Kidney (tissue), 14 donors: ENCODE results near the gene PLEKHM1. TPM values are rescaled to one million over a fixed set of nuclear protein-coding genes. Genes with fewer than 3 reads are reported as not detected.
A peak's percentile ranks its signal among the peaks of the same experiment; 100 is the strongest.

Experiments used
- DNase-seq, 5 donors: peaks; one replicate each; pipeline ENCODE4 v3.0.0-alpha.2; 2013 to 2020
- FAIRE-seq: peaks from 2 replicates; lab custom pipeline; 2012; peaks lifted over from hg19 to GRCh38; lab: Jason Lieb, UNC
- H3K27ac ChIP-seq, 2 donors: one replicate each; pipeline ENCODE4 v1.7.0; 2013; ENCODE audit warnings: low read depth in 2 of 2, low read length in 2 of 2, inconsistent platforms in 1 of 2
- H3K27me3 ChIP-seq: one replicate; pipeline ENCODE4 v1.7.1; 2013; ENCODE audit warnings: low read length, inconsistent platforms; ENCODE audit not compliant: control insufficient read depth, insufficient read depth
- H3K36me3 ChIP-seq, 3 donors: one replicate each; pipeline versions ENCODE4 v1.7.0 to v1.7.1; 2013; ENCODE audit warnings: low read length in 3 of 3, control low read depth in 1 of 3, inconsistent platforms in 1 of 3; ENCODE audit not compliant: insufficient read depth in 3 of 3, control insufficient read depth in 2 of 3
- H3K4me1 ChIP-seq, 3 donors: one replicate each; pipeline versions ENCODE4 v1.7.0 to v1.7.1; 2013; ENCODE audit warnings: low read length in 3 of 3, inconsistent platforms in 1 of 3, low read depth in 1 of 3; ENCODE audit not compliant: control insufficient read depth in 2 of 3, insufficient read depth in 2 of 3
- H3K4me3 ChIP-seq, 3 donors: one replicate each; pipeline versions ENCODE4 v1.7.0 to v1.8.1; 2013; ENCODE audit warnings: low read length in 3 of 3, control low read depth in 1 of 3, inconsistent platforms in 1 of 3
- H3K9ac ChIP-seq, 3 donors: one replicate each; pipeline versions ENCODE4 v1.7.0 to v1.7.1; 2013; ENCODE audit warnings: low read length in 3 of 3, control low read depth in 1 of 3, inconsistent platforms in 1 of 3
- H3K9me3 ChIP-seq, 3 donors: one replicate each; pipeline versions ENCODE4 v1.7.0 to v1.7.1; 2013; ENCODE audit warnings: low read length in 3 of 3, control low read depth in 1 of 3, inconsistent platforms in 1 of 3; ENCODE audit not compliant: control insufficient read depth in 2 of 3, insufficient read depth in 1 of 3
- CTCF ChIP-seq: IDR thresholded peaks from 3 replicates; pipeline ENCODE4 v1.5.1; 2012; ENCODE audit warnings: mild to moderate bottlenecking, moderate library complexity, borderline replicate concordance; ENCODE audit not compliant: insufficient read depth; ENCODE audit errors: extremely low read depth
- intact Hi-C: fragments of 100-400 bp; cut with DNase I; formaldehyde crosslinking; loops from one replicate; pipeline ENCODE4 v1.11.1; 2022
- polyA plus RNA-seq: library from polyadenylated mRNA; stranded (reverse); fragments of 350-450 nt; fragmentation: Illumina TruSeq; extraction: RNeasy Lipid Tissue Mini Kit (QIAGEN cat#74804); gene quantifications from one replicate; pipeline ENCODE4 v1.2.3, GENCODE V29; 2014; ENCODE audit warnings: low read depth, low replicate concordance; ENCODE audit not compliant: insufficient read depth
- total RNA-seq: library from RNA; stranded (reverse); fragmentation: NEBNext Ultra II Directional; extraction: Animal tissue kit (Norgen Biotek cat#: 25700); gene quantifications from one replicate; pipeline ENCODE4 v1.2.1, GENCODE V29; 2021
- donor health status: control.
- donor health status: control.
- donor health status: control.
- donor health status: control.
- donor health status: control.
- donor health status: DM: yes; HTN: yes; CAD: no.
- donor health status: Normal renal cell carcinoma (clear cell type).

The PLEKHM1 gene
- total and polyA plus RNA-seq, 2 donors from 2014 or later, result 13.3 to 46.6 TPM

GRCh38 chr17:45403906-45404490, 86.5 kb downstream of the PLEKHM1 start:
- TF ChIP-seq CTCF, result no peak
- intact Hi-C loops, result no loop called here
- Histone ChIP-seq H3K36me3 (peaks cover 0 to 19% (median 5%) of the 10 kb centered on the region in 3 donors), H3K9ac (no peak overlapping the region), H3K27me3 (no peaks in the 10 kb centered on the region), H3K4me3 (no peak overlapping the region), H3K27ac (no peak overlapping the region), H3K4me1 (peaks cover 0 to 9% (median 8%) of the 10 kb centered on the region in 3 donors), H3K9me3 (no peaks in the 10 kb centered on the region)
- peak in 1 of 5 donors; percentile 37 for DNase-seq
- FAIRE-seq, result no peak

DNA sequence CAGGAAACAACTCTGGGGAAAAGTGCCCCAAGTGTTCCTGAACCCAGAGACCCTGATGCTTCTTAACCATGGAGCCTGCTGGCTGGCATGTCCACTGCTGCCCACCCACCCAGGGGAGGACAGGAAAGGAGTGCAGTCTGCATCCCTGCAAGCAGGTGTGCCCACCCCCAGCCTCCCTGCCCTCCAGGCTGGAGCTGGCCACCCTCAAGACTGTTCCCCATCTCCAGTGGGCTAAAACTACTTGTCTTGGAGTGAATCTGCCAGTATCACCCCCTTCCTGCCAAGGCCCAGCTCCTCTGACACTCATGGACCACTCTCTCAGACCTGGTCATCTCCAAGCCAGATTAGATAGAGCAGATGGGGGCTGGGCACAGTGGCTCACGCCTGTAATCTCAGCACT, 87.6 kb downstream of the PLEKHM1 start:
- H3K36me3 ChIP-seq, result peaks cover 0 to 22% (median 5%) of the 10 kb centered on the region in 3 donors
- no peaks in the 10 kb centered on the region for H3K9me3 ChIP-seq
- TF ChIP-seq CTCF, result no peak
- peaks cover 0 to 4% (median 3%) of the 10 kb centered on the region in 3 donors for H3K4me1 ChIP-seq
- no peaks in the 10 kb centered on the region for H3K27me3 ChIP-seq
- intact Hi-C loops, result no loop called here
- FAIRE-seq (no peak), DNase-seq (no peak)
- no peak overlapping the region for H3K27ac ChIP-seq
- no peak overlapping the region for H3K9ac ChIP-seq
- H3K4me3 ChIP-seq, result no peak overlapping the region

DNA sequence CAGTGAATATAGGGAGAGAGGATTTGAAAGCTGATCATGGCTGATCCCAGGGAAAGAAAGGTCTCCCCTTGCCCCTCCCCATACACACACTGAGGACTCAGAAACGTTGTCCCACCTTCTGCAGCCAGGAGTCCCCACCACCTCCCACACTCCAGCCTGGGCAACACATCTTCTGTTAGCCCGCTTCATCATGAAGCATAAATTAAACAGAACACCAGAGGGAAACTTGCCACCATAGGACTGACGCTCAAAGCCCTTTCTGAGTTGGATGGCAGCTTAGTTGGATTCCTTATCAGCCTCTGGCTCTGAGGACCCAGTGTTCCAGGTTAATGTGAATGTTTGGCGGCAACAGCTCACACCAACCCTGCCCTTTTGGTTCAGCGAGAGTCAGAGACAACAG, 91.7 kb downstream of the PLEKHM1 start:
- no peak for TF ChIP-seq CTCF
- no peak overlapping the region for H3K9ac ChIP-seq
- H3K4me3 ChIP-seq, result no peak overlapping the region
- peaks cover 0 to 7% (median 0%) of the 10 kb centered on the region in 3 donors for H3K4me1 ChIP-seq
- DNase-seq, result no peak
- no peak overlapping the region for H3K27ac ChIP-seq
- FAIRE-seq, result no peak
- no peaks in the 10 kb centered on the region for H3K27me3 ChIP-seq
- H3K36me3 ChIP-seq, result peaks cover 0 to 12% (median 3%) of the 10 kb centered on the region in 3 donors
- no peaks in the 10 kb centered on the region for H3K9me3 ChIP-seq
- intact Hi-C loops, result no loop called here
